ENCODE data around the gene HORMAD2. TPM values are rescaled to one million over a fixed set of nuclear protein-coding genes. Genes with fewer than 3 reads are reported as not detected.

The HORMAD2 gene
- total RNA-seq, 1 donor from 2014 or later: not detected

DNA sequence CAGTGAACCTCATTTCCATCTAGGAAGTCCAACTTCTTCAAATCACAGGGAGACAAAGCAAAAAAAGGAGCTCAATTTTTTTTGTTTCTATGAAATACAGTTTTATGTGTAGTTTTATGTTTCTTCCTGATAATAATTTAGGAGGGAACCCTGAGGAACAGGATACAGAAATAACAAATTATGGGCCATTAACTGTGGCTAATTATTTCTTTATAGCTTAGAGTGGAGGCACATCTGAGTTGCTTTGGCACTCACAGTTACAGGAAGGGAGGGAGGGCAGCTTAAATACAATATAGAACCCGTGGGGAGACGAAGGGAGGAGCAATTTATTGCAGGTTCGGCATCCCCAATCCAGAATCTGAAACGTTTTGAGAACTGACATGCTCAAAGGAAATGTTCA lies 37.1 kb upstream of the HORMAD2 start:
- peaks cover 21% of the 10 kb centered on the region for H3K4me1 Mint-ChIP-seq
- H3K27ac Mint-ChIP-seq (ENCODE audit: unreplicated experiment): no peak overlapping the region
- H3K4me3 Mint-ChIP-seq: no peak overlapping the region
- no peaks in the 10 kb centered on the region for H3K36me3 Mint-ChIP-seq (ENCODE audit: low read depth)
- H3K27me3 Mint-ChIP-seq (ENCODE audit: low read depth): no peaks in the 10 kb centered on the region
- TF ChIP-seq, protein P1, sequence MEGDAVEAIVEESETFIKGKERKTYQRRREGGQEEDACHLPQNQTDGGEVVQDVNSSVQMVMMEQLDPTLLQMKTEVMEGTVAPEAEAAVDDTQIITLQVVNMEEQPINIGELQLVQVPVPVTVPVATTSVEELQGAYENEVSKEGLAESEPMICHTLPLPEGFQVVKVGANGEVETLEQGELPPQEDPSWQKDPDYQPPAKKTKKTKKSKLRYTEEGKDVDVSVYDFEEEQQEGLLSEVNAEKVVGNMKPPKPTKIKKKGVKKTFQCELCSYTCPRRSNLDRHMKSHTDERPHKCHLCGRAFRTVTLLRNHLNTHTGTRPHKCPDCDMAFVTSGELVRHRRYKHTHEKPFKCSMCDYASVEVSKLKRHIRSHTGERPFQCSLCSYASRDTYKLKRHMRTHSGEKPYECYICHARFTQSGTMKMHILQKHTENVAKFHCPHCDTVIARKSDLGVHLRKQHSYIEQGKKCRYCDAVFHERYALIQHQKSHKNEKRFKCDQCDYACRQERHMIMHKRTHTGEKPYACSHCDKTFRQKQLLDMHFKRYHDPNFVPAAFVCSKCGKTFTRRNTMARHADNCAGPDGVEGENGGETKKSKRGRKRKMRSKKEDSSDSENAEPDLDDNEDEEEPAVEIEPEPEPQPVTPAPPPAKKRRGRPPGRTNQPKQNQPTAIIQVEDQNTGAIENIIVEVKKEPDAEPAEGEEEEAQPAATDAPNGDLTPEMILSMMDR (conservative IDR thresholded peaks at IDR 0.05): no peak
- H3K9me3 Mint-ChIP-seq: no peaks in the 10 kb centered on the region
- no peak for DNase-seq (ENCODE audit: low read depth, low spot score)

DNA sequence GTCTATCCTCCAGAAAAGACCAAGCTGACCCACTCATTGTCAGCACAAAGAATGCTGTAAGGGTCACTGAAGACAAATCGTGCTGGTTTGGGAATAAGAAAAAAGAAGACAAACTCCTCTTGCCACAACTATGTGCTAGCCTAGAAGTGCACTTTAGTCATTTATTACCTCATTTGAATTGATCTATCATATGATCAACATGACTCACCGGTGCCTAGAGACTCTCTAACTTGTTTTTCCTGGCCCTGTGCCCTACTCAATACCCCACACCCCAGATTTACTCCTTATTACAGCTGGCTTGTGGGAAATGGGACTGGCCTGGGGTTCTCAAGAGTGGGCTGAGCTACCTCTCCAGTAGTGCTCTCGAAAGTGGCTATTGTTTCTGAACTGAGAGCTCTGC lies 35.9 kb upstream of the HORMAD2 start:
- Mint-ChIP-seq H3K27ac (ENCODE audit: unreplicated experiment) (no peak overlapping the region), H3K4me1 (peaks cover 28% of the 10 kb centered on the region), H3K4me3 (no peak overlapping the region), H3K9me3 (no peaks in the 10 kb centered on the region), H3K27me3 (ENCODE audit: low read depth) (no peaks in the 10 kb centered on the region), H3K36me3 (ENCODE audit: low read depth) (no peaks in the 10 kb centered on the region)
- TF ChIP-seq, protein P1 (conservative IDR thresholded peaks at IDR 0.05): no peak
- no peak for DNase-seq (ENCODE audit: low read depth, low spot score)

GRCh38 chr22:30044881-30045493 lies 35.3 kb upstream of the HORMAD2 start:
- Mint-ChIP-seq H3K4me1 (peaks cover 28% of the 10 kb centered on the region), H3K9me3 (no peaks in the 10 kb centered on the region), H3K4me3 (no peak overlapping the region), H3K27ac (ENCODE audit: unreplicated experiment) (no peak overlapping the region), H3K27me3 (ENCODE audit: low read depth) (no peaks in the 10 kb centered on the region), H3K36me3 (ENCODE audit: low read depth) (no peaks in the 10 kb centered on the region)
- TF ChIP-seq, protein P1 (conservative IDR thresholded peaks at IDR 0.05): no peak
- no peak for DNase-seq (ENCODE audit: low read depth, low spot score)

DNA sequence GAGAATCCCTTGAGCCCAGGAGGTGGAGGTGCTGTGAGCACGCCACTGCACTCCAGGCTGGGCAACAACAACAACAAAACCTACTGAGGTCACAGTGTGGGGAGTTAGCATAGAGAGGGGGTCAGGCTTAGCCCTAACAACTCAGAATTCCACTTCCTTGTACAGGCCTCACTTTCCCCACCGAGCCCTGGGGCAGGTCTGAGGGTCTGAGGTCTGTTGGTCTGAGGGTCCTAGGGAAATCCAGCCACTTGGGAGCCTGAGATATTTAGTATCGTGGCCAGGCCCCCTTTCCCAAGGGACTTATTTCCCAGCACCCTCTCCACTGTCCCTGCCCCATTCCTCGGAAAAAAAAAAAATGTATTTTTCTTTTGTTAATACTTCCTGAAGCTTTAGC lies 34.8 kb upstream of the HORMAD2 start:
- Mint-ChIP-seq H3K27me3 (ENCODE audit: low read depth) (no peaks in the 10 kb centered on the region), H3K9me3 (no peaks in the 10 kb centered on the region), H3K4me3 (no peak overlapping the region), H3K36me3 (ENCODE audit: low read depth) (no peaks in the 10 kb centered on the region), H3K27ac (ENCODE audit: unreplicated experiment) (no peak overlapping the region), H3K4me1 (peaks cover 28% of the 10 kb centered on the region)
- DNase-seq (ENCODE audit: low read depth, low spot score): no peak
- TF ChIP-seq, protein P1 (conservative IDR thresholded peaks at IDR 0.05): no peak

GRCh38 chr22:30045901-30046715 lies 34.2 kb upstream of the HORMAD2 start:
- TF ChIP-seq, protein P1 (conservative IDR thresholded peaks at IDR 0.05): no peak
- H3K4me1 Mint-ChIP-seq: peaks cover 28% of the 10 kb centered on the region
- DNase-seq (ENCODE audit: low read depth, low spot score): no peak
- no peak overlapping the region for H3K27ac Mint-ChIP-seq (ENCODE audit: unreplicated experiment)
- no peak overlapping the region for H3K4me3 Mint-ChIP-seq
- H3K36me3 Mint-ChIP-seq (ENCODE audit: low read depth): no peaks in the 10 kb centered on the region
- no peaks in the 10 kb centered on the region for H3K9me3 Mint-ChIP-seq
- H3K27me3 Mint-ChIP-seq (ENCODE audit: low read depth): no peaks in the 10 kb centered on the region

Measured in neural crest cell (in vitro differentiated cells).